HG02763 (cell line): ENCODE measurements around the gene BMF.
A peak's percentile ranks its signal among the peaks of the same experiment; 100 is the strongest.
"Not testable (repeated sequence)": the region's sequence is repeated elsewhere in the genome, so short reads cannot be mapped to it uniquely, and the experiment has no call there.

Source experiments
- ATAC-seq: cut with Tn5 transposase; IDR thresholded peaks from one replicate; pipeline ENCODE4 v1.9.1; 2021; ENCODE audit warnings: mild to moderate bottlenecking, moderate library complexity; ENCODE audit not compliant: unreplicated experiment

Gene BMF

DNA sequence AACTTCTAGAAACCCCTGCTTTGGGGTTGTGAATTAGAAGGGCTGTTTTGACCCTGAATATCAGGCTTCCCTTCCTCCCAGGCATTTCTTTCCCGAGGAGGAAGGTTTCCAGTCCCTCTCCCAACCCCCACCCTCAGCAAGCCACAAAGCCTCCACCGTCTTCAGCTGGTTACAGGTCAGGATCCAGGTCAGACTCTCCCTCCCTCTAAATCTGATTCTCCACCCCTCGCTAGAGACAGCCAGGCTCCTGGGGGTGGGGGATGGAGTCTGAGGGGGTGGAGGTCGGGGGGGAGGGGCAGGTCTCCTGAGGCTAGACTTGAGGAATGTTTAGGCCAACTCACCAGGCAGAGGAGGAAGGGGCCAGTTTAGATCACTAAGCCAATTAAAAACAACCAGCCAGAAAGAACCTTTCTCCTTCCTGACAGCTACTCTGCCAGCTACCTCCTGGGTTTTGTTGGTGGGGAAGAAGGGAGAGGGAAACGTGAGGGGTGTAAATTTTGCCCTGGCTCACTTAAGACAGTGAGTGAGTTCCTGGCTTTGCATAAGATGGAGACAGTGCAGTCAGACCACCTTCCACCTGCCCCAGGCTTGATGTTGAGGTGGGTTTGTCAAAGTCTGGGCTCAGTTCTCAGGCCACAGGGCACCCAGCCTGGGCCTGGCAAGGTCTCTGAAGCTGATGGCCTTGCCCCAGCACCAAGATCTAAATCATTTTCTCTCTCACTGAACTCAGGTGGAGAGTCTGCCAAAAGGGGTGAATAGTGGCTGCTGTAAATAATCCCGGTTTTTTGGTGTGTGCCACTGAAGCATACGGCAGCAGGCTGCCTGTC lies 19.5 kb downstream of the BMF start:
- no peak for ATAC-seq

DNA sequence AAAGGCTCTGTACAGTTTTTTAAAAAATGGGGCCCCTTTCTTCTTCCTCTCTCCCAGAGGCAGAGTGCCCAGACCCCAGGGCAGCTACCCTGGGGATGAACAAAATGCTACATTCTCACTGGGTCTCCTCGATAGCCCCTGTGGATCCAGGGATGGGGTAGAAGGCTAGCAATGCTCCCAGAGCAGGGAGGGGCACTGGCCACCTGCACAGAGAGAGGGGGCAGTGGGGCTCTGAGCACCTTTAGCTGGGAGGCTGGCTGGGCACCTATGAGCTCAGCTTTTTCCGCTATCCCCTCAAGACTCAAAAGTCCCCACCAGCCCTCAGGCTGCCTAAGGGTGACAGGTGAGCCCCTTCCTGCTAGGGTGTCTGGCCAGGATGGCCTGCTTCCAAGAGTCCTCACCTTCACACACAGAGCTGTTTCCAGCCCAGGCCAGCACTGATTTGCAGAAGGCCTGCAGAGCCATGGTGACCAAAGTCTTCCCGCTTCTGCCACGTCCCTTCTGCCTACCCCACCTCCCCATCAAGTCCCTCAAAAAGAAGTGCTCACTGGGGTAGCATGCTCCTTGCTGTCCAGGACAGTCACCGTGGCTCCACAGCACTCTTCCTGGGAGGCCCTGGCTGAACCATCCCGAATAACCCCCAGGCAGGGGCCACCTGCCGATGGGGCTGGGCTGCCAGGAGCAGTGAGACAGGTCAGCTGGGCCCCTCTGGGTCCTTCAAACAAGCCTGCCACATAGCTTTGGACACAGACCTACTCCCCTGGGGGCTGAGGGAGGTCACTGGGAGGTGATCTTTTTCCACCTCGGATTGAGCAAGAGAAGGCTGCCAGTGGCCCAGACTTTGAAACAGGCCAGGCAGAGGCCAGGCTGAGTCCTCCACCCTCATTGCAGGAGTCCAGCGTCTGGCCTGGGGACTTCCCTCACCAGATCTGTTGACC lies 20.4 kb downstream of the BMF start:
- no peak for ATAC-seq

DNA sequence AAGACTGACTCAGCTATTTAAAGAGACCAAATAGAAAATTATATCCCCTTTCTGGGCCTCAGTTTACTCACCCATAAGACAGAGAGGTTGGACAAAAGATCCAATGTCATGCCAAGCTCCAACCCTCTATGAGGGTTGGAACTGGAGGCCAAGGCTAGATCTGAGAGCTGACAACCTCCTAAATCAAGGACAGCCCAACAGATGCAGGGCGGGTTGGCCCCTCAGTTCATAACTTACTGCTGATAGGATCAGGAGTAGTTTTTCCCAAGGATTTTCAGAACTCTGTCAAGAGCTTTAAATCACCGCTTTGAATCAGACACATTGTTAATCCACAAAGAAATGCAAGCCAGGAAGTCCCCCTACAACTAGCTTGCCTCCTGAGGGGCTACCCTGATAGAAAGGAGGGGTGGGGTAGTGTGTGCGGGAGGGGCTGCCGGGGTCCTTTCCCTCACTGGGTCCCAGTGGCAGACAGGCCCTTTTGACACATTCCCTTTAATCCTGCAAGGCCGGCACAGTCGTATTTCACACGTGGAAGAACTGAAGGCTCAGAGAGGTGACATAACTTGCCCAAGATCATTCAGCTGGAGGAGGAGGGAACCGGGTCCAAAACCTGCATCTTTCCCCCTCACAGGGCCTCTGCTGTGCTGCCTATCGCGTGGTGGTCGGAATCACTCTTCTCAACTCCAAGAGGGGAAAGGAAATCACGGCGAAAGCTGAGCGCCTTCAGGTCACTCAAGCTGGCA lies 21.4 kb downstream of the BMF start:
- no peak for ATAC-seq

DNA sequence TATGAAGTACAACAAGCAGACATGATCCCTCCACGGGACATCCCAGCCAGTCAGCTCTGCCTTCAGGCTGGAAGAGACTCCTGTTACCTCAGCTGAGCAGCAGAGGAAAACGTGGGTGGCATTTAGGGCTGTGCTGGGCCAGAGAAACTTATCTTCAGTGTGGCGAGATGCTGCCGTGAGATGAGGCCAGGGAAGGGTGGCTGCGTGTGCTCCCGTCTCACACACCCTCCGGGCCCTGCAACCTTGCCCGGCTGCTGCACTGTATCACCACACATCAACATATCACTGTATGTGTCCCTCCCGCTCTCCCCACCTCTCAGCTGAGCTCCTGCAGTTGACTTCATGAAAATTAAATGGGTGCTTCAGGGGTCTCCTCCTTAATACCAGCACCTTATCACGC lies 23.4 kb downstream of the BMF start:
- ATAC-seq, result no peak

DNA sequence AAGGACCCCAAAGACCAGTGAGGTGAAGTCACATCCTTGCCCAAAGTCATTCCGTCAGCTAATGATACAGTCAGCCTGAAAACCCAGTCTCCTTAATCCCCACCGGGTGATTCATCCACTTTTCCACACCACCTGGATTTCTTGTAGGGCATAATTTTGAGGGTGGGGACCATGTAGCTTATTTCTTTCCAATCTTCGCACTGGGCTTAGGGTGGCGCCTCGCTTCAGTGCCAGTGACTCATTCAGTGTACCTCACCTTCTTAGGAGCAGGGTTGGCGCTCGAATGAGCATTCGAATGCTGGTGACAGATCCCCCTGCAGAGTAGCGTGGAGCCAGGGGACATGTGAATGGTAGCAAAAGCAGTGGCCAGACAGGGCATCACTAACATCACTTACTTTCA lies 24.0 kb downstream of the BMF start:
- ATAC-seq, result no peak

DNA sequence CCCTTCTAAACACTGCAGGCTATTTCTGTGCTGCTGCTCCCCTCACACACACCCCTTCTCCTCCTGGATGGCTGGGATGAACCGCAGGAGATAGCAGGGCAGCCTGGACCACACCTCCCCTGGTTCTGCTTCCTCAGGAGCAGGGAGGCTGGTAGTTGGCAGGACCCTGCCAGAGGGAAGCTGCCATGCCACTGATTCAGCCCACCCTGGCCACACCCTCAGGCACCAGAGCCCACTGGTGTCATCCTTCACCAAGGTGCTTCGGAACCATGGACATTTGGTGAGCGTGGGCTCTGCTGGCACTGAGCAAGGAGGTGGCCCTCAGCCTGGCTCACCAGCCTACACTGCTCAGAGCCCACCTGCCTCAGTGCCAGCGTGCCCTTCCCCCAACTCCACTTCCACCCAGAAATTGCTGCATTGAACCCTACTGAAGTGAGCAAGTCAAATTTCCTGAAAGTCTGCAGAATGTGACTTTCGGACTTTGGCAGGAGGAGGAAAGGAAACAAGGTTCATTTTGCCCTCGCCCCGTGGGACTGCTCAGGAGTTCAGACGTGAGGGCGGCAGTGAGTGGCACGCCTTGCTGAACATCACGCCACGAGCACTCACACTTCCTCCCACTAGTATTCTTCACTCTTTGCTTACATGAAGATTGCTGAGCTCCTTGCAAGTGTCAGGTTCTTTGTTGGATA lies 26.3 kb downstream of the BMF start:
- ATAC-seq, result no peak

DNA sequence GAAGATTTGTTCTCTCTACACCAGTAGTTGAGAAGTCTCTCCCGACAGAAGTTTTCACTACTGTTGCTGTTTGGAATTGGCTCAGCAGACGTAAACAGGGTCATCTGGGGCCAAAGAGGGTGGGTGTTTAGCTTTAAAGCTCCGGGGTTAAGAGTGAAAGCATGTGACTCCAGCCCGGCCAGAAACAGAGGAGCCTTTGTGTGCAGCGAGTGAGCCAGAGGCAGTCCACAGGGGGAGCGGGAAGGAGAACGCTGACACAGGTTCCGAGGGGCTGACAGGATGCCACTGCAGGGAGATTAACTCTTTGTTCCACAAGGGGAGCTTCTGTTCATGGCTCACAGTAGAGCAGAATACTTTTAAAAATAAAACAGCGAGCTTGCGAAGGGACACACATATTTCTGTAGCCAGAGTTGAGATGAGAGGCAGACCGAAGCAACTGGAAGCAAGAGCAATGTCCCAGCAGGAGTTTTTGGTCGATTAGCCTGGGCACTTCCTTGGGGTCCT lies 26.9 kb downstream of the BMF start:
- no peak for ATAC-seq

DNA sequence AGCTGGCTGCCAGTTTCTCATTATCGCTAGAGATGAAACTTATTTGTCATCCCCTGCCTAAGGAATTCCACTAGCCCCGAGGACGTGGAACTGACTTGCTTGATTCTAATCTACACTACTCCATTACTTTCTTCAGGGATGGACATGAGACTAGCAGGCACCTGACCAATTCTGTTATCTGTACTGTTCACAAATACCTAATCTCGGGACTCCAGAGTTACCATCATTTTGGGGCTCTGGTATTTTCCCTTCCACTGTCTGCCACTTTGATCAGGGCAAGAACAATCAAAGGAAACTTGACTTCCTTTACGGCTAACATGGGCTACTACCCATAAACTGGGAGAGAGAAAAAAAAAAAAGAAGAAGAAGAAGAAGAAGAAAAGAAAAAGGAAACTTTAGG lies 27.8 kb downstream of the BMF start:
- no peak for ATAC-seq

DNA sequence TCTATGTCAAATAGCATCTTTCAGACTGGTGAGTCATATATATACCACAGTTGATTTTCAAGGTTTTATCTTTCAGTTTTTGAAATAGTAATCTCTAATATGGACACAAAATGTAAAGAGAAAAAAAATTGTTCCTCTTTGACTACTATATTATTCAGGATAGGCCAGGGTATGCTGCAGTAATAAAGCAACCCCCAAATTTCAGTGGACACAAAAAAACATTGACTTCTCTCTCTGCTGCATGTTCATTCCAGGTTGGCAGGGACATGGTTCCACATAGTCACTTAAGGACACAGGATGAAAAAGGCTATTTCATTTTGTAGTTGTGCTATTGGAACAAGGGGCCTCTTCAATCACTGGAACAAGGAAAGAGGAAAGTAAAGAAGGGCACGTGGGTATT lies 28.6 kb downstream of the BMF start:
- no peak for ATAC-seq

DNA sequence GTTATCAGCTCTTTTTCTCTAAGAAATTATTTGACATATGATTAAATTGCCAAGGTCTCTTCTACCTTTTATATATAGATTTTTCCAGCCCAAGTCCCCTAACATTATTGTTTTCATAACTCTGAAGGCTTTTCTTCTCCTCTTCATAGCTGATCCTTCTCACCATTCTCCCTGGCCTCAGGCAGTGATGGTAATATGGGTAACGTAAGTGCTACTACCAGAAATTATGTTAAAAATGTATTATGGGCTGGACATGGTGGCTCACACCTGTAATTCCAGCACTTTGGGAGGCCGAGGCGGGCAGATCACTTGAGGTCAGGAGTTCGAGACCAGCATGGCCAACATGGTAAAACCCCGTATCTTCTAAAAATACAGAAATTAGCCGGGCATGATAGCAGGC lies 29.2 kb downstream of the BMF start:
- no peak for ATAC-seq

DNA sequence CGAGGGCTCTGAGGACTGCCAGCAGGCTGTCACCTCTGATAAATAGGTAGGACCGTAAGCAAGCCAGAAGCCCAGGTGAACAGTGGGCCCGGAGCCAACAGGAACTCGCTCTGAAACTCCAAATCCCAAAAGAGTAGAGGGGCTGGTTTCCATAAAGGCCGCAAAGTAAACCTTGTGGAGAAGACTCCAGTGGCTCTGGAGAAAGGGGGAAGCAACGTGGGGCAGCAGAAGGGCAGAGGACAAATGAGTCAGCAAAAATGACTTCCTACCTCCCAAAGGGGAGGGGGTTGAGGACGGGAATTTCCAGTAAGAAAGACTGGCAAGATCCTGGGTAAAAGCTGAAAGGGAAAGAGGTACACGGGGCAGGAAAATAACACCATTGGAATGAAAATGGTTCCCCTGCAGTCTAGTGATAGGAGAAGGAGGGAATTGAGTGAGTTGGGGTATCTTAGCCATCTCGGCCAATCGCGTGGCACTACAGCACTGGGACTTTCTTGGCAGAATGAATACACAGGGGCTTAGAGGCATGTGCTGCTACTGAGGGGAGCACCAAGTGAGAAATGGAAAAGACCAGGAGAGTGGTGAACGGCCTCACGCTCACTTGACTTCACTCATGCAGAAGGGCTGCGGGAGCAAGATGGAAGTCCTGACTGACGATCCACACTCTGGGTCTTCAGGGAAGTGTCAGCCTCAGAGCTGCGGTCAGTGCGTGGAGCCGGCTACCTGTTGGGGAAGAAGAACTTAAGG lies 33.2 kb downstream of the BMF start:
- no peak for ATAC-seq

DNA sequence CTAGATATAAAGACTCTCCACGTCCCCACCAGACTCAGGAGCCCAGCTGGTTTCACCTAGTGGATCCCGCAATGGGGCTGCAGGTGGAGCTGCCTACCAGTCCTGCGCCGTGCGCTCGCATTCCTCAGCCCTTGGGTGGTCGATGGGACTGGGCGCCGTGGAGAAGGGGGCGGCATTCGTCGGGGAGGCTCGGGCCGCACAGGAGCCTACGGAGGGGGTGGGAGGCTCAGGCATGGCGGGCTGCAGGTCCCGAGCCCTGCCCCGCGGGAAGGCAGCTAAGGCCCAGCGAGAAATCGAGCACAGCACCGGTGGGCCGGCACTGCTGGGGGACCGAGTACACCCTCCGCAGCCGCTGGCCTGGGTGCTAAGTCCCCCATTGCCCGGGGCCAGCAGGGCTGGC lies 34.0 kb downstream of the BMF start:
- not testable (repeated sequence) for ATAC-seq

DNA sequence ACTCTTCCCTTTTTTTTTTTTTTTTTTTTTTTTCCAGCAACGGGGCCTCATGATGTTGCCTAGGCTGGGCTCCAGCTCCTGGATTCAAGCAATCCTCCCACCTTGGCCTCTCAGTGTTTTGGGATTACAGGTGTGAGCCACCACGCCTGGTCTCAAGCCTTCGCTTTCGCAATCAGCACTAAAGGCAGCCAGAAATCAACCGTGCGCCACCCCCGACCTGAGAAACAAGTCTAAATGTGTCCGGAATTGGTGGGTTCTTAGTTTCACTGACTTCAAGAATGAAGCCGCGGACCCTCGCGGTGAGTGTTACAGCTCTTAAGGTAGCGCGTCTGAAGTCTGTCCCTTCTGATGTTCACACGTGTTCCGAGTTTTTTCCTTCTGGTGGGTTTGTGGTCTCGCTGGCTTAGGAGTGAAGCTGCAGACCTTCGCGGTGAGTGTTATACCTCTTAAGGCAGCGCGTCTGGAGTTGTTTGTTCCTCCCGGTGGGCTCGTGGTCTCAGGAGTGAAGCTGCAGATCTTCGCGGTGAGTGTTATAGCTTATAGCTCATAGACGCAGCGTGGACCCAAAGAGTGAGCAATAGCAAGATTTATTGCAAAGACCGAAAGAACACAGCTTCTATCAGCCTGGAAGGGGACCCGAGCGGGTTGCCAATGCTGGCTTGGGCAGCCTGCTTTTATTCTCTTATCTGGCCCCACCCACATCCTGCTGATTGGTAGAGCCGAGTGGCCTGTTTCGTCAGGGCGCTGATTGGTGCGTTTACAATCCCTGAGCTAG lies 34.8 kb downstream of the BMF start:
- not testable (repeated sequence) for ATAC-seq

DNA sequence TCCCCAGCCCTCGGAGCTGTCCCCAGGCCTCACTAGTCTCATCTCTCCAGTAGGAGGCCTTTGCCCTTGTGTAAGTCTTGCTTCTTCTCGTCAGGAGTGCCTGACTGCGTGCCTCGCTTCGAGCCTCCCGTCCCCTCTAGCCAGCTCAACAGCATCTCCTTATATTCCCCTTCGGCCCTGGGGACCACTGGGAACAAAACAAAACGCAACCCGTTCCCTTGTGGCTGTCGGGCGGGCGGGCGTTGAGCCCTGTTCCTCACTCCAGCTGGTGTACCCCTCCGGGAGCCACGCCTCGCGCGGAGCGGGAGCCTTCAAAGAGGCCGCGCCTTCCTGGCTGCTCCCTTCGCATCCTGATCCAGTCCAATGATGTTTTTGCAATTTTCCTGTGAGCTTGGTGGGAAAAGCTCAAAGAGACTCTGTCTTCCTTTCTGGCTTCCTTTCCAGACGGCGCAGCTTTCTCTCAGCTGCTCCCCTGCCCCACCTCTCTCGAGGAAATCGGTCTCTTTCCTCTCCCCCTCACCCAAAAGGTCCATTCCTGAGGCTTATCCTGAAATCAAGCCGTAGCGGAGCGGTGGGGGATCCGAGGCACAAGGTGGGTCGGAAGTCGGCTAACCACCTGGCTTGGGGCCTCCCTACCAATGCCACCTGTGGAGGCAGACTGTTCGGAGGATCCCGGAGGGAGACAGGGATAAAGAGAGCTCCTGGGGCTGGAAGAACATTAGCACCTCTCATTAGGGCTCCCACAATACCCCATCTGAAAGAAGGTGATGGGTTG lies 36.3 kb downstream of the BMF start:
- no peak for ATAC-seq

DNA sequence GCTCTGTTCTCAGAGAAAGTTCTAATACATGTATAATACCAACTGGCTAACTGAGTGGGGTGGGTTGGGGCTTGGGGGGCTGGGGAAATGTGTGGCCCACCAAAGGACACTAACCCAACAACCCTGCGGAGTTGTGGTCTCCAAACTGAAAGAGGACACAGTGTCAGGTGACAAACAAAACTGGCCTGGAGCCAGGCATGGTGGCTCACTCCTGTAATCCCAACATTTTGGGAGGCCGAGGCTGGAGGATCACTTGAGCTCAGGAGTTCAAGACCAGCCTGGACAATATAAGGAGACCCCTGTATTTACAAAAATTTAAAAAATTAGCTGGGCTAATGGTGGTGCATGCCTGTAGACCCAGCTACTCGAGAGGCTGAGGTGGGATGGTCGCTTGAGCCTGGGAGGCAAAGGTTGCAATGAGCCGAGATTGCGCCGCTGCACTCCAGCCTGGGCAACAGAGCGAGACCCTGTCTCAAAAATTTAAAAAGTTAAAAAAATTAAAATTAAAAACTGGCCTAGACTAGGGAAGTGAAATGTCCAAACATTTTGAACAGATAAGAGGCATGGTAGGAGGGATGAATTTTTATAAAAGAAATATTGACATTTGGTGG lies 38.0 kb downstream of the BMF start:
- no peak for ATAC-seq

DNA sequence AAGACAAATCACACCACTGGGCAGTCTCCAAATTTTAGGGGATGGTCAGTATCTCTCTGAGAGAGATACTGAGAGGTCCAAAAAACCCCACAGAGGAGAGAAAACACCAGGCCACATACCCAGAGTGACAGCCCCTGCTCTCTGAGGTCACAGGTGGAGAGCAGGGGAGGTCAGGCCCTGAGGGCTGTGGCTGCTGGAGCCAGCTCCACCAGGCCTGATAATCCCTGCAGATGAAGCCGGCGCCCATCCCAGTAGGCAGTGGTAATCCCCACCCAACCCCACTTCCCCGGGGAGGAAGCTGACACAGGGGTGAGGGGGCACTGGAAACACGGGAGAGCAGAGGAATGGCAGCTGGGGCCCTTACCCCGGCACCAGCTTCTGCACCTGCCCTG lies 38.5 kb downstream of the BMF start:
- peak; percentile 20 for ATAC-seq

DNA sequence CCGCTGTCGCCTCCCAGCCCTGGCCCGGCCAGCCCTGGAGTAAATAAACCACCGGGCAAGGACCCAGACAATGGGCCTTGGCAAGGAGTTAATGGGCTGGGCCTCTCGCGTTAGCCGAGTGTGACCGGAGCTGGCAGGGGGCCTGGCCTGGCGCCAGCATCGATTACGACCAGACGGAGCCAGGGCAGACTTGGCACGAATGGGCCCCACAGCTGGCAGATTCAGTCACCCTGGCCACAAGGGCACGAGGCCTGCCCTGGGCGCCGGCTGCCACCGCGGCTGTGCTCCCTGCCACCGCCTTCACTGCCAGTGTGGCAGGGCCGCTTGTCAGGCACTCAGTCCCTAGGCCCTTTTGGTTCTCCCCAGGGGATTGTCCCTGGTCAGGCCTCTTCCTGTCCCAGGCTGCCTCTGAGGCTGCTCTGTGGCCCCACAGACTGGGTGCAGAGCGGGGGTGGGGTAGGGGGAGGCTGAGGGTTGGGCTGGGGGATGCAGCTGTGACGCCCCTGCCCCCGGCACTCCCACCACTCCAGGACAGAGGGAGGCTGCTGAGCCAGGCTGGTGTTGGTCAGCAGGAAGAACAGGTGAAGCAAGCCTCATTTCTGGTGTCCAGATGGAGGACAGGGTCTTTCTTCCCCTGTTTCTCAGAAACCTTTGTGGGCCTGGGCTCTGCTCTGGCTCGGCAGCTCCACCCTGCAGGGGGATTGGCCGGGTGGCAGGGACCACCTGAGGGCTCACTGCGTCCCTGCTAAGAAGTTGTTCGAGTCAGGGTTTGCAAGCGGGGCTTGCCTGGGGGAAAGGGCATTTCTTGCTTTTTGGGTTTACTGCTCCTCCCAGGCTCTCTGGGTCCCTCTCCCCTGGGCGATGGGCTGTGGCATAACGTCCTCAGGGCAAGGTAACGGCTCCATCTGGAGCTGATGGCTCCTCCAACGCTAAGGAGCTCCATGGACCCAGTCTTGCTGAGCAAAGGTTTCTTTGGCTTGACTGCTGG lies 39.2 kb downstream of the BMF start:
- peak; percentile 54 for ATAC-seq
